GM12873 (cell line): ENCODE data around the gene ATP5PO.

Experiments
- TF ChIP-seq, protein P1 (sequence below): IDR thresholded peaks from 2 replicates; pipeline ENCODE4 v1.5.1; 2012; ENCODE audit warnings: low read depth, mild to moderate bottlenecking, moderate library complexity, low read length, control low read depth; ENCODE audit not compliant: insufficient read depth; ENCODE audit errors: missing control alignments

ATP5PO gene

DNA sequence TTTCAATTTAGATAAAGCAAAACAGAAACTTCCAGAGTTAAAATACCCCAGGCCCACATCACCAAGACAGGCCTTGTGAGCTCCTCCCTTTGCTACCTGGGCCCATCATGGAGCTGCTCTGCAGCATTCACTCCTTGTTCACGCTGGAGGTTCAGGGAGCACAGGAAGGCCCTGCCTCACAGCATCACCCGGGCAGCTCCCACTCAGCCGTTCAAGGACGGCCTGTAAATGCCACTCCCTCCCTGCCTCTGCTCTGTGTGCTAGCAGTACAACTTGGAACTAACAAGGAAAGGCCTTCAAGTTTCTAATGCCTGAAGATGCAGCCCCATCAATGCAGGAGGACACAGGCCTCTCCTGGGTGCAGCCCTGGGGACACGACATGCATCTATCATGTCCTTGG is 11.6 kb downstream of the ATP5PO start:
- TF ChIP-seq, protein P1, sequence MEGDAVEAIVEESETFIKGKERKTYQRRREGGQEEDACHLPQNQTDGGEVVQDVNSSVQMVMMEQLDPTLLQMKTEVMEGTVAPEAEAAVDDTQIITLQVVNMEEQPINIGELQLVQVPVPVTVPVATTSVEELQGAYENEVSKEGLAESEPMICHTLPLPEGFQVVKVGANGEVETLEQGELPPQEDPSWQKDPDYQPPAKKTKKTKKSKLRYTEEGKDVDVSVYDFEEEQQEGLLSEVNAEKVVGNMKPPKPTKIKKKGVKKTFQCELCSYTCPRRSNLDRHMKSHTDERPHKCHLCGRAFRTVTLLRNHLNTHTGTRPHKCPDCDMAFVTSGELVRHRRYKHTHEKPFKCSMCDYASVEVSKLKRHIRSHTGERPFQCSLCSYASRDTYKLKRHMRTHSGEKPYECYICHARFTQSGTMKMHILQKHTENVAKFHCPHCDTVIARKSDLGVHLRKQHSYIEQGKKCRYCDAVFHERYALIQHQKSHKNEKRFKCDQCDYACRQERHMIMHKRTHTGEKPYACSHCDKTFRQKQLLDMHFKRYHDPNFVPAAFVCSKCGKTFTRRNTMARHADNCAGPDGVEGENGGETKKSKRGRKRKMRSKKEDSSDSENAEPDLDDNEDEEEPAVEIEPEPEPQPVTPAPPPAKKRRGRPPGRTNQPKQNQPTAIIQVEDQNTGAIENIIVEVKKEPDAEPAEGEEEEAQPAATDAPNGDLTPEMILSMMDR: no peak

DNA sequence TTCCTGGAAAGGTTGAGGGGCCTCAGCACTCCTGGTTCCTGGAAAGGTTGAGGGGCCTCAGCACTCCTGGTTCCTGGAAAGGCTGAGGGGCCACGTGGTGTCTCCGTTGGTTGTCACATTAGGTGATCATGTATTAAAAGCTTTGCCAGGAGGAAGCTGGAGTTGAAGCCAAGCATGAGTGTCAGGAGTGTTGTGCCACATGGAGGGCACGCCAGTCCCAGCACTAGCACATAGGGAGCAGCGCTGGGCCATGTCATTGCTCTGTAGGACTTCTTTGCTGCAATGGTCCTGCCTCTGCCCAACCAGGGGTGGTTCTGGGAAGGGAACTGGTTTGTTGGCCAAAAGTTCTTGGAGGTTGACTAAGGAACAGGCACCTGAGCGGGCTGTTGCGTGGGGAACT is 13.3 kb downstream of the ATP5PO start:
- TF ChIP-seq, protein P1: no peak

DNA sequence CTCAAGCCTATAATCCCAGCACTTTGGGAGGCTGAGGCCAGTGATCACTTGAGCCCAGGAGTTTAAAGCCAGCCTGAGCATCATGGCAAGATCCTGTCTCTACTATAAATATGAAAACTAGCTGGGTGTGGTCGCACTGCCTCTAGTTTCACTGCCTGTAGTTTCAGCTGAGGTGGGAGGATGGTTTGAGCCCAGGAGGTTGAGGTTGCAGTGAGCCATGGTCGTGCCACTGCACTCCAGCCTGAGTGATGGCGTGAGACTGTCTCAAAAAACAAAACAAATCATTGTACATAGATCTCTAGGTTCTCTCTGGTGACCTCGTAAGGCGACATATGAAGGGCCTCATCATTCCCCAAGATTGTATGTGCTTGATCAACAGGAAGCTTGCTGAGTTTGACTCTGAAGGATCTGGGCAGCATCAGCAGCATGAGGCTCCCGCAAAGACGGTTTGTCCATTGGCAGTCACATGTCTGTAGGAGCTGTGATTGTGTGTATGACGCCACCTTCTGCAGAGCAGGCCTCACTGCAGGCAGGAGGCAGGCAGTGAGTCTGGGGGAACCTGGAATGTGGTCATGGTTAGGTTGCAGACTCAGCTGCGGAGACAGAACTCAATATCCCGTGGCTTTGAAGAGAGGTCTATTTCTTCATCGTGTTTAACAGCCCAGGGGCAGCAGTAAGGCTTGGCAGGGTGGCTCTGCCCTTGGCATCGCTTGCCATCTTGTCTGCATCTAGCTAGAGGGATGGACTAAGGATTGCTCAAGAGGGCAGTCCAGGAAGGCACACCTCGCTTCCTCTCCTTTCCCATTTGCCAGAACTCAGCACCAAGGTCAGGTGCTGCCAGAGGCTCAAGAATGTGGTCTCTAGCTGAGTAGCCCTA is 14.0 kb downstream of the ATP5PO start:
- TF ChIP-seq, protein P1: peak; percentile 40

DNA sequence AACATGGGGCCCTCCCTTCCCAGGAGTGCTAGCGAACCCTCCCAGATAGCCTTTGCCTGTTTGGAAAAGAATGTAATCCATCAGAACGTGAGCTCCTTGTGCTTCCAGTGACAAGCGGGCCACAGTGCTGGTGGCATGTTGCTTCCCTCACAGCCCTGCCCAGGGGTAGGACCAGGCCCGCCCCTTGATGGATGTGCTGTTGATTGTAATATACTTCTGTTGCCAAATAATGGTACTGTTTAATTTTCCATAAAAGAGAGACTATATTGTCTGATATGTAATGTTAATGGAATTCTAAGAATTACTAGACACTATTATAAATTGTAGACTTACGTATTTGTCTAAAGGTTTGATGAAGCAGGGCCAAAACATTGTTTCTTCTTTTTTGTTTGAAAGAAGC is 16.4 kb downstream of the ATP5PO start:
- TF ChIP-seq, protein P1: no peak

DNA sequence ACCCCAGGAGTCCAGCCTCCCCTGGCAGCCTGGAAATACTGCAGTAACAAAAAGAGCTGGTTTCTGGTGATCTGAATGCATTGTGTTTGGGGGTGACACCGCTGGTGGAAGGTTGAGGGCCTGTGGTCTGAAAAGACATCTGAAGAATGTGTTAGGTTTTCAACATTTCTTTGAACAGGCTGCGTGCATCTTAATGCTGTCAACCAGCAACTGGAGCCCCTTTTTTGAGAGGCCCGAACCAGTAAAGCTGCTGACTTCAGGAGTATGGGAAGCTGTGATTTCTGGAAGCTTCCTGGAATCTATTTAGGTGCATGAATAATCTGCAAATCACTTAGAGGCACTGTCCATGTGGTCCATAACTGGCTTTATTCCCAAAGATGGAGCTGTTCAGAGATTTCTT is 17.0 kb downstream of the ATP5PO start:
- TF ChIP-seq, protein P1: no peak

DNA sequence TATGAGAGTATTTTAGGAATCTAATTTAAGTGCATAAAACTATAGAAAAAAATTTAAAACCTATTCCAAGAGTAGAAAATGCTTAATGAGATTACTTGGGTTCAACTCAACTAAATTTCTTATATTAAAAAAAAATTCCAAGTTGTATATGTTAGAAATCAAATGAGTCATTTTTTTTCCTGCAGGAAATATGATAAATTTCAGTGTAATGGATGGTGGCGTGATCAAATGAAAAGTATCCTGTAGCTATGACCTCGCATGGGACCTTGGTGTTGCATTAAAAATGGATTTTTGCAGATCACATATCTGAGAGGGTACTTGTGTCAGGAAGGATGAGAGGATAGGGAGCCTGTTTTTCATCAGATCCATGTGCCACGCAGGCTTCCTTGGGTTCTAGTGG is 17.9 kb downstream of the ATP5PO start:
- TF ChIP-seq, protein P1: no peak

DNA sequence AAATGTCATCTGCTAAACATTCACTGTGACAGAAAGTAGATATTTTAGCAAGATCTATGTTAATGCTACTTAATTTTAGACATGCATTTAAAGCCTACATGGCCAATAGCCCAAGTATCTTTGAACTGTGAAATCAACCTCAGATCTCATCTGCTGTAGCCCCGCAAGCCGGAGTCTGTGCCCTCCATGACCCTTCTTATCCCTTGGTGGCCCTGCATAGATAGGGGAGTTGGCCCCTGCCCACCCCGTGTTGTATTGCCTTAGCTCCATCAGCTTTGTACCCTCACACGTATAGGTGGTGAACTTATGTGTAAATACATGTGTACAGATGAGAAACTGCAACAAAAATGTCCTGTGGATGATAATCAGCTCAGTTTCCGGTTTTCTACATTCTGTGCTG is 18.5 kb downstream of the ATP5PO start:
- TF ChIP-seq, protein P1: no peak
